A673 (cell line): Measurements from ENCODE around the gene TLR9. TPM values are rescaled to one million over a fixed set of nuclear protein-coding genes. Genes with fewer than 3 reads are reported as not detected.

Source experiments
- BruUV-seq: library from RNA; stranded (reverse); fragments of 400-500 nt; replicated peaks from 2 replicates; lab custom pipeline; 2021; lab: Mats Ljungman, UMichigan
- CTCF ChIA-PET: fragments of 300-600 bp; sonication (Branson Sonifier 250); formaldehyde crosslinking; loops from one replicate; lab custom pipeline; 2022; ENCODE audit warnings: antibody characterized with exemption; lab: Charles Lee
- POLR2A ChIA-PET: fragments of 300-600 bp; sonication (Branson Sonifier 250); formaldehyde crosslinking; loops from one replicate; lab custom pipeline; 2022; ENCODE audit warnings: antibody characterized with exemption; ENCODE audit not compliant: low non-redundant PET; lab: Charles Lee
- DNase-seq: peaks from one replicate; pipeline ENCODE4 v3.0.0-alpha.2; 2015; ENCODE audit warnings: low spot score
- H3K27ac ChIP-seq: fragments of 200-600 bp; sonication (generic); 2 replicates; pipeline ENCODE4 v1.5.1; 2016; ENCODE audit warnings: mixed run types, low read depth, mild to moderate bottlenecking, mixed read lengths, antibody characterized with exemption, low read length; ENCODE audit not compliant: poor library complexity, severe bottlenecking
- H3K27me3 ChIP-seq: fragments of 200-600 bp; sonication (generic); replicated peaks from 2 replicates; pipeline ENCODE4 v1.6.1; 2017; ENCODE audit warnings: mixed run types, low read depth, mild to moderate bottlenecking, mixed read lengths, antibody characterized with exemption, low read length; ENCODE audit not compliant: insufficient read depth, poor library complexity
- H3K36me3 ChIP-seq: fragments of 200-600 bp; sonication (generic); 2 replicates; pipeline ENCODE4 v1.6.1; 2016; ENCODE audit warnings: mixed run types, mild to moderate bottlenecking, mixed read lengths, antibody characterized with exemption, low read length; ENCODE audit not compliant: insufficient read depth, poor library complexity, severe bottlenecking
- H3K4me1 ChIP-seq: fragments of 200-600 bp; sonication (generic); 2 replicates; pipeline ENCODE4 v1.6.1; 2017; ENCODE audit warnings: mixed run types, mild to moderate bottlenecking, mixed read lengths, antibody characterized with exemption, low read length; ENCODE audit not compliant: insufficient read depth, poor library complexity, severe bottlenecking
- H3K4me3 ChIP-seq: fragments of 200-600 bp; sonication (generic); 2 replicates; pipeline ENCODE4 v1.5.1; 2016; ENCODE audit warnings: low read depth, mixed run types, mild to moderate bottlenecking, mixed read lengths, low read length; ENCODE audit not compliant: poor library complexity, severe bottlenecking
- H3K9me3 ChIP-seq: fragments of 200-600 bp; sonication (generic); 2 replicates; pipeline ENCODE4 v1.6.1; 2016; ENCODE audit warnings: mixed run types, low read depth, mild to moderate bottlenecking, mixed read lengths, antibody characterized with exemption, low read length; ENCODE audit not compliant: poor library complexity, severe bottlenecking
- EZH2 ChIP-seq: fragments of 200-600 bp; sonication (generic); IDR thresholded peaks from 2 replicates; pipeline ENCODE4 v1.6.1; 2017; ENCODE audit warnings: borderline replicate concordance, low read depth, mild to moderate bottlenecking, mixed read lengths, antibody characterized with exemption, low read length; ENCODE audit not compliant: poor library complexity, severe bottlenecking
- intact Hi-C: fragments of 100-400 bp; cut with micrococcal nuclease; formaldehyde crosslinking; loops from one replicate; pipeline ENCODE4 v1.10.0; 2022; ENCODE audit not compliant: unreplicated experiment
- total RNA-seq: library from RNA; stranded (reverse); gene quantifications from 2 replicates; pipeline ENCODE4 v1.2.3, GENCODE V29; 2021
- TF ChIP-seq, protein P1 (sequence below): fragments of 300-800, 200-600 bp; sonication (generic); conservative IDR thresholded peaks from 2 replicates; pipeline ENCODE4 v1.5.1; 2017; ENCODE audit warnings: low read depth, mild to moderate bottlenecking, antibody characterized with exemption, low read length, moderate library complexity, mixed read lengths

Gene TLR9
- total RNA-seq, 1 experiment from 2014 or later, result not detected

DNA sequence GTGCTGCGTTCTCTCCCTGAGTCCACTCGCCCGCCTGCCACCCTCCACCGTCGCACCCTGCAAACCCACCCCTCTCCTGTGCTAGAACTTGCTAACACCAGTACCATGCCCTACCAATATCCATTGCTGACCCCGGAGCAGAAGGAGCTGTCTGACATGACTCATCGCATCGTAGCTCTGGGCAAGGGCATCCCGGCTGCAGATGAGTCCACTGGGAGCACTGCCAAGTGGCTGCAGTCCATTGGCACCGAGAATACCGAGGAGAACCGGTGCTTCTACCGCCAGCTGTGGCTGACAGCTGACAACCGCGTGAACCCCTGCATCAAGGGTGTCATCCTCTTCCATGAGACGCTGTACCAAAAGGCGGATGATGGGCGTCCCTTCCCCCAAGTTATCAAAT is 32.4 kb downstream of the TLR9 start:
- no peaks in the 10 kb centered on the region for H3K27me3 ChIP-seq
- H3K9me3 ChIP-seq, result no peaks in the 10 kb centered on the region
- H3K27ac ChIP-seq, result no peak overlapping the region
- no peak overlapping the region for H3K4me3 ChIP-seq
- ChIA-PET POLR2A (no interaction called here), CTCF (no interaction called here)
- DNase-seq, result no peak
- intact Hi-C loops, result no loop called here
- H3K36me3 ChIP-seq, result no peaks in the 10 kb centered on the region
- no peaks in the 10 kb centered on the region for H3K4me1 ChIP-seq
- no peak for TF ChIP-seq EZH2
- TF ChIP-seq, protein P1, sequence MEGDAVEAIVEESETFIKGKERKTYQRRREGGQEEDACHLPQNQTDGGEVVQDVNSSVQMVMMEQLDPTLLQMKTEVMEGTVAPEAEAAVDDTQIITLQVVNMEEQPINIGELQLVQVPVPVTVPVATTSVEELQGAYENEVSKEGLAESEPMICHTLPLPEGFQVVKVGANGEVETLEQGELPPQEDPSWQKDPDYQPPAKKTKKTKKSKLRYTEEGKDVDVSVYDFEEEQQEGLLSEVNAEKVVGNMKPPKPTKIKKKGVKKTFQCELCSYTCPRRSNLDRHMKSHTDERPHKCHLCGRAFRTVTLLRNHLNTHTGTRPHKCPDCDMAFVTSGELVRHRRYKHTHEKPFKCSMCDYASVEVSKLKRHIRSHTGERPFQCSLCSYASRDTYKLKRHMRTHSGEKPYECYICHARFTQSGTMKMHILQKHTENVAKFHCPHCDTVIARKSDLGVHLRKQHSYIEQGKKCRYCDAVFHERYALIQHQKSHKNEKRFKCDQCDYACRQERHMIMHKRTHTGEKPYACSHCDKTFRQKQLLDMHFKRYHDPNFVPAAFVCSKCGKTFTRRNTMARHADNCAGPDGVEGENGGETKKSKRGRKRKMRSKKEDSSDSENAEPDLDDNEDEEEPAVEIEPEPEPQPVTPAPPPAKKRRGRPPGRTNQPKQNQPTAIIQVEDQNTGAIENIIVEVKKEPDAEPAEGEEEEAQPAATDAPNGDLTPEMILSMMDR, result no peak
- BruUV-seq, result no TSS peak

DNA sequence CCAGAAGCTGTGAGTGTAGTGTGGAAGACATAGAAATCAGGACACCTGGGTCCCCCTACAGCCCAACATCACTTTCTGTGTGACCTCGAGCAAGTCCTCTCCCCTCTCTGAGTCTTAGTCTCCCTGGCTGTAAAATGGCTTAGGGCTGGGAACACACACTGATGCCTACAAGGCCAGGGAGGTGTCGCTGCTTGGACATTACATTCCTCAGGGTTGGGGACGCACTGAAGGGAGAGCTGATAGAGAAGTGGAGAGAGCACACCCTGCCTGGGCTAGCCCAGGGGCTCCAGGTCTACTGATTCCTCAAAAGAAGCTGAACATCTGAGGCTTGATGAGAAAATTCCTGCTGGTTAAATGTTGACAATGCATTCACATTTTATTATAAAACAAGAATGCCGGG is 33.8 kb downstream of the TLR9 start:
- ChIA-PET CTCF (no interaction called here), POLR2A (no interaction called here)
- Histone ChIP-seq H3K4me1 (no peaks in the 10 kb centered on the region), H3K4me3 (no peak overlapping the region), H3K36me3 (no peaks in the 10 kb centered on the region), H3K27me3 (no peaks in the 10 kb centered on the region), H3K9me3 (no peaks in the 10 kb centered on the region), H3K27ac (no peak overlapping the region)
- no peak for DNase-seq
- BruUV-seq, result no TSS peak
- intact Hi-C loops, result no loop called here
- TF ChIP-seq EZH2, result no peak
- TF ChIP-seq, protein P1, result no peak

DNA sequence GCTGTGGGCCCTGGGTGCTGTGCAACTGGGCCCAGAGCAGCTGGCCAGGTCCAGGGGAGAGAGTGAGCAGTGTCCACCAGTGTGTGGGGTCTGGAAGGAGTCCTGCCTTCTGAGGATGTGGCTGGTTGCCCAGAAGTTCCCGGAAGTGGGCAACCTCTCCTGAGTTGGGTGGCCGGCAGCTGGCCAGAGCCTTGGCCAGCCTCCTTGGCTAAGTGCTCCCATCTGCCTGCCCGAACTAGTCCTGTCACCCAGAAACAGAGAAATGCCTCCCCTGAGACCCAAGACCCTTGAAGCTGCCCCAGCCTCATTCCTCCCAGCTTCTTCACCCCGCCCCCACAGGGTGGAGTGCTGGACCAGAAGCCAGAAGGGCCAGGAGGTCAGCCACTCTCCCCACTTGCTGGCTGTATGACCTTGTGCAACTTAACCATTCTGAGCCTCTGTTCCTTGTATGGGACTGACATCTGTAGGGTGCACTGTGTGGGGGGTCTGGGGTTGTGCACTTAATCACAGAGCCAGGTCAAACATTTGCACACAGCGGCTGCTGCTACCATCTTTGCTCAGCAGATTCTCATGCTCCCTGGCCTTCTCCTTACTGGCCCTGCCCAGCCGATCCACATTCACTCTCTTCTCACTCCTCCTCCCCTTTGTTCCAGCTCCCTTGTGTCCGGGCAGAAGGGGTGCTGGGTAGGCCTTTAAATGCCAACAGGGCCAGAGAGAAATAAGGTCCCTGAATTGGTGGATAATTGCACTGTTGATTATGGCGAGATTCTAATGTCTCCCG is 35.0 kb downstream of the TLR9 start:
- no peak for DNase-seq
- Histone ChIP-seq H3K4me3 (no peak overlapping the region), H3K27me3 (no peaks in the 10 kb centered on the region), H3K4me1 (no peaks in the 10 kb centered on the region), H3K9me3 (no peaks in the 10 kb centered on the region), H3K36me3 (no peaks in the 10 kb centered on the region), H3K27ac (no peak overlapping the region)
- CTCF ChIA-PET, result interaction anchor here (0.6 kb wide), 1 partner anchor 30 kb away, joined by 3 read pairs; no protein-coding TSS in a partner anchor
- POLR2A ChIA-PET, result no interaction called here
- no TSS peak for BruUV-seq
- intact Hi-C loops, result no loop called here
- no peak for TF ChIP-seq EZH2
- TF ChIP-seq, protein P1, result no peak
